ENCODE measurements around the gene SLAIN2. TPM values are rescaled to one million over a fixed set of nuclear protein-coding genes. Genes with fewer than 3 reads are reported as not detected.

Gene SLAIN2
- total RNA-seq, 4 donors from 2014 or later: 28.4 to 355 (median 55.8) TPM

GRCh38 chr4:48470137-48470536 lies 128.8 kb downstream of the SLAIN2 start:
- in situ Hi-C loops (cut with MboI; ENCODE audit: low pct_ligation_motif_present in 1 of 4, low pct_unique_long_range_greater_than_20kb in 1 of 4, low sequenced_read_pairs in 3 of 4): no loop called here

GRCh38 chr4:48470570-48470969 lies 129.2 kb downstream of the SLAIN2 start:
- no peaks in the 10 kb centered on the region for H3K9me3 ChIP-seq
- H3K27ac ChIP-seq: no peak overlapping the region
- no peak for TF ChIP-seq EP300 (IDR thresholded peaks at IDR 0.05; ENCODE audit: low read depth)
- no peak for TF ChIP-seq CTCF (IDR thresholded peaks at IDR 0.05)
- no peak for TF ChIP-seq POLR2A (IDR thresholded peaks at IDR 0.05)
- no peak for TF ChIP-seq POLR2AphosphoS5 (IDR thresholded peaks at IDR 0.05)
- in situ Hi-C loops (cut with MboI; ENCODE audit: low pct_ligation_motif_present in 1 of 4, low pct_unique_long_range_greater_than_20kb in 1 of 4, low sequenced_read_pairs in 3 of 4): no loop called here
- no peak overlapping the region for H3K4me3 ChIP-seq
- WGBS, 2 donors (ENCODE audit: low coverage in 1 of 2): 24 to 25% methylated on average over 2 of the region's 2 CpGs
- H3K36me3 ChIP-seq: no peaks in the 10 kb centered on the region
- DNase-seq: no peak
- no peaks in the 10 kb centered on the region for H3K4me1 ChIP-seq
- intact Hi-C loops (cut with DNase I; ENCODE audit: low total_unique reads): no loop called here
- no peaks in the 10 kb centered on the region for H3K27me3 ChIP-seq

More at GRCh38 chr4:48470137-48470536, 128.8 kb downstream of the SLAIN2 start:
- Histone ChIP-seq H3K36me3 (no peaks in the 10 kb centered on the region), H3K4me3 (no peak overlapping the region), H3K27me3 (no peaks in the 10 kb centered on the region), H3K9me3 (no peaks in the 10 kb centered on the region), H3K4me1 (no peaks in the 10 kb centered on the region), H3K27ac (no peak overlapping the region)
- intact Hi-C loops (cut with DNase I; ENCODE audit: low total_unique reads): no loop called here
- 79 to 84% methylated on average over 1 of the region's 1 CpG for WGBS, 2 donors (ENCODE audit: low coverage in 1 of 2)
- TF ChIP-seq EP300 (IDR thresholded peaks at IDR 0.05; ENCODE audit: low read depth): no peak
- no peak for TF ChIP-seq POLR2AphosphoS5 (IDR thresholded peaks at IDR 0.05)
- TF ChIP-seq CTCF (IDR thresholded peaks at IDR 0.05): no peak
- TF ChIP-seq POLR2A (IDR thresholded peaks at IDR 0.05): no peak
- no peak for DNase-seq

GRCh38 chr4:48472794-48473193 lies 131.5 kb downstream of the SLAIN2 start:
- Histone ChIP-seq H3K4me3 (no peak overlapping the region), H3K27ac (no peak overlapping the region), H3K4me1 (no peaks in the 10 kb centered on the region), H3K27me3 (no peaks in the 10 kb centered on the region), H3K36me3 (no peaks in the 10 kb centered on the region), H3K9me3 (no peaks in the 10 kb centered on the region)
- TF ChIP-seq POLR2A (IDR thresholded peaks at IDR 0.05) (no peak), EP300 (IDR thresholded peaks at IDR 0.05; ENCODE audit: low read depth) (no peak), CTCF (IDR thresholded peaks at IDR 0.05) (no peak), POLR2AphosphoS5 (IDR thresholded peaks at IDR 0.05) (no peak)
- intact Hi-C loops (cut with DNase I; ENCODE audit: low total_unique reads): no loop called here
- 69 to 70% methylated on average over 1 of the region's 1 CpG for WGBS, 2 donors (ENCODE audit: low coverage in 1 of 2)
- no peak for DNase-seq
- in situ Hi-C loops (cut with MboI; ENCODE audit: low pct_ligation_motif_present in 1 of 4, low pct_unique_long_range_greater_than_20kb in 1 of 4, low sequenced_read_pairs in 3 of 4): no loop called here

- no peak for TF ChIP-seq CTCF (IDR thresholded peaks at IDR 0.05)
- TF ChIP-seq POLR2AphosphoS5 (IDR thresholded peaks at IDR 0.05): no peak
- TF ChIP-seq EP300 (IDR thresholded peaks at IDR 0.05; ENCODE audit: low read depth): no peak
- TF ChIP-seq POLR2A (IDR thresholded peaks at IDR 0.05): no peak
- Histone ChIP-seq H3K9me3 (no peaks in the 10 kb centered on the region), H3K36me3 (no peaks in the 10 kb centered on the region), H3K27ac (no peak overlapping the region), H3K4me1 (no peaks in the 10 kb centered on the region), H3K27me3 (peaks cover 9% of the 10 kb centered on the region), H3K4me3 (no peak overlapping the region)
- 83 to 94% methylated on average over 5 to 6 of the region's 6 CpGs for whole genome bisulfite sequencing, 2 donors (ENCODE audit: low coverage in 1 of 2)
- intact Hi-C loops (cut with DNase I; ENCODE audit: low total_unique reads) (no loop called here), in situ Hi-C loops (cut with MboI; ENCODE audit: low pct_ligation_motif_present in 1 of 4, low pct_unique_long_range_greater_than_20kb in 1 of 4, low sequenced_read_pairs in 3 of 4) (loop anchor here in 1 of 4 donors (25.0 kb wide), 1 partner anchor 163 kb away; no protein-coding TSS in a partner anchor)
- DNase-seq: no peak
Observed at GRCh38 chr4:48475770-48476169, 134.4 kb downstream of the SLAIN2 start.

Other genes with a start within 250 kb of the SLAIN2 start
- 1 to 10 TPM; 2.6 to 10.0 (median 6.8) TPM for gene TXK, start 207.3 kb upstream of the SLAIN2 start, total RNA-seq
- gene TEC, start 71.7 kb upstream of the SLAIN2 start, total RNA-seq: 1 to 10 TPM; 1.2 to 5.1 (median 3.3) TPM
- gene SLC10A4, start 141.8 kb downstream of the SLAIN2 start, total RNA-seq: 1 to 10 TPM in 2 of 4 donors, not detected in 2; 1.2 to 6.0 TPM
- gene ZAR1, start 148.7 kb downstream of the SLAIN2 start, total RNA-seq: not detected

Data from transverse colon (tissue), 4 donors.